Stimulated activated CD8-positive, alpha-beta memory T cell treated with anti-CD3 and anti-CD28 coated beads, Interleukin-15, amount 100 ng/mL, for 4 hours (primary cell): Measurements from ENCODE around the gene DMD.
"Not testable (repeated sequence)": the region's sequence is repeated elsewhere in the genome, so short reads cannot be mapped to it uniquely, and the experiment has no call there.

Experiments
- DNase-seq, 2 donors: peaks; one replicate each; pipeline ENCODE4 v3.0.0-alpha.2; 2020; ENCODE audit warnings: low read depth in 2 of 2

DMD gene

DNA sequence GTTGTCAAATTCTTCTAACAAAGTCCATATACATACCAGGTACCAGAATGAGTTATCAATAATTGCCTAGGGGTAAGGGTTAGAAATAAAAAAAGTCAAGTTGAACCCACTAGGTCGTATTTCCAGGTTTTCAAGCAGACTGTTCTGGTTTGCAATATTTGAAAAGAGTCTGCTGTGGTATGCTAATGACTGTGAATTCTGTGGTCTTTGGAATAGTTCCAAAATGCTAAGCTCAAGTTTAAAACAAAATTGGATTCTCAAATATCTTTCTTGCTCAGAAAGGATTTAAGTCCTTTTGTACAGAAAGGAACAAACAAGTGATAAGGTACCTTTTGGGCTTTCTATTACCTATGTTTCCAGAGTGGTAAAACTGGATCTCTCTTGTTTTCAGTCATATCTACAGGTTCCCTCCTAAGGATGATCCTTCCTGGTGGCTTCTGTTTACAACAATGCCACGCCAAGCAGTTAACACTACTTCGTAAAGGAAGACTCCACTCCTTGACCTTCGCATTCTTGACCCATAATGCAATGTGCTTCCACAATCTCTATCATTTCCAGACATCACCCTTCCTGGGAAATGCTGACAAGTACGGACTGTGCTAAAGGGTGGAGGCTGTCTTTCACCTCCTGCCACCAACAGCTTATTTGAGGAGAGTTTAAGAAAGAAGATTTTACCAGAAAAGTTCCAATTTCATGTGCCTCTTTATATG, 1607.8 kb downstream of the DMD start:
- DNase-seq: no peak

DNA sequence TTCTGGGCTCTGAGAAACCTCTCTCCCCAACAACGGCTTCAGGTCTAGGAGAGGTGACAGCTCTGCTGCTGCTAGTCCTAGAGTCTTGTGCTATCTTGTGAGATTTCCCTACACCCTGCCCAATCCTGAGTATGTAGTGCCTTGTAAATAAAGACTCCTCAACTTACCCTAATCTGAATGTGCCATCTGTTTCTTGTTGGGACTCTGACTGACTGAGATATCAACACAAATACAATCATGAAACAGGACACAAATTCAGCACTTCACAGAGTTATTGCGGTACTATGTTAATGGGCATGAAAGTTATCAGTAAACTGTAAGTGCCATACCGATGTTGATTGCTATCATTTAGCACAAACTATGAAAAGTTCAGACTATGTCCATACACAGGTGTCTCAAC, 1610.5 kb downstream of the DMD start:
- DNase-seq: no peak

DNA sequence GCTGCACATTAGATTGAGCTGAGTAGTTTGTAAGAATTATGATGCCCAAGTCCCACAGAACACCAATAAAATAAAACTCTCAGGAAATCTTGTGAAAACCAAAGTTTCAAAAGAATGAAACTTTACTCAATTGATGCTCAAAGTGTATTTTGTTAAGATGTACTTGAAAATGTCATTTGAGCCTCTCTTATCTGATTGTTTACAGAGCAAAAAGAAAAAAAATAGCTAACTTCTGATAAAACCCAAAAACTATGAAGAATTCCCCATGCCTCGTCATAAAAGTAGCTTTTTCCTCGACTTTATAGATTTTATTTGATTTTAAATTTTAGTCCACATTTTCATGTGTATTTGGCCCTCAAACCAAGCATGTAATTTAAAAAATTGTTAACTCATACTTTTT, 1618.0 kb downstream of the DMD start:
- no peak for DNase-seq

DNA sequence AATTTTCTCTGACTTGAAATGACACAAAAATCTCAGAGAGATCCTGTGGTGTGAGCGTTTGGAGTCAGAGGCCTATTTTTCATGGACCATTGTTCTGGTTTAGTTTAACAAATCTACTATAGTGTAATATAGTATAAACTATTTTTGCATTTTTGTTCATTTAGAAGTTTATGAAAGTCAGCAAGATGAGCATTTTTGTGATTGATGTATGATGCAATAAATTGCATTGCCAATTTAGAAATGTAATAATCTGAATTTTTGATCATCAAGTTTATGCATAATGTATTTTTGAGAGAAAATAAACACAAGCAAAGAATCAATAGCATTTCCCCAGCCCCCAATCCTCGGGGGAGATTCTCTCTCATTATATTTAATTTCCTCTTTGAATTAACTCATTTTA, 1620.0 kb downstream of the DMD start:
- DNase-seq: no peak

DNA sequence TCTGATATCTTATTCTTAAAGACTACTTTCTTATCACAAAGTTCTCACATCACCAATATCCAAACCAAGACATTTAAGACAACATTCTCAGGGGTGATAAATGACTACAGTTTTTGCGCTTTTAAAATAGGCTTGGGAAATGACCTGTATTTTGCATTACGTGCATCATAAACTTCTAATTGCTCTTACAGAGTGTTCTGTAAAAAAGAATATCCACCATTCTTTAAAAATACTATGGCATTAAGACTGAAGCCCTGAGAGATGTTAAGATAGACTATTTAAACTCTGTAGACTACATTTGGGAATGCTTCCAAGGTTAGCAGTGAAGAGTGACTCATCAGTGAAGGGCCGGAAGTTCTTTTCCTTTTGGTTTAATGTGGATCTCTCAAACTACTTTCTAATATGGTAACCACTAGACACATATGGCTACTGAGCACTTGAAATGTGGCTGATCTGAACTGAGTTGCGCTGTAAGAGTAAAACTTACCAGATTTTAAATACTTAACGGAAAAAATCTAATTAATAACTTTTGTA, 1620.7 kb downstream of the DMD start:
- DNase-seq: no peak

DNA sequence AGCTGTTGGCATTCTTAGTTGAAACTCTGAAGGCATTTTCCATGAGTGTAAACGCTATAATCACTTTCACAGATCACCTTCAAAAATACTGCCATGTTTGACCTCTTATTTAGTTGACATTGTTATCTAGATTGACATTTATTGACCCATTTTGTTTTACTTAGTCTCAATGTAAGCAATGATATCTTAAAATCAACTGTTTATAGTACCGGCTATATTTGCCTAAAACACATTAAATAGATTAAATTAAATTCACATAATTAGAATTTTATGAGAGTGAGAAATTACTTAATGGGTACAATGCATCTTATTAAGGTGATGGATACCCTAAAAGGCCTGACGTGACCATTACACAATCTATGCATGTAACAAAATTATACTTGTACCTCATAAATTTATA, 1621.8 kb downstream of the DMD start:
- no peak for DNase-seq

DNA sequence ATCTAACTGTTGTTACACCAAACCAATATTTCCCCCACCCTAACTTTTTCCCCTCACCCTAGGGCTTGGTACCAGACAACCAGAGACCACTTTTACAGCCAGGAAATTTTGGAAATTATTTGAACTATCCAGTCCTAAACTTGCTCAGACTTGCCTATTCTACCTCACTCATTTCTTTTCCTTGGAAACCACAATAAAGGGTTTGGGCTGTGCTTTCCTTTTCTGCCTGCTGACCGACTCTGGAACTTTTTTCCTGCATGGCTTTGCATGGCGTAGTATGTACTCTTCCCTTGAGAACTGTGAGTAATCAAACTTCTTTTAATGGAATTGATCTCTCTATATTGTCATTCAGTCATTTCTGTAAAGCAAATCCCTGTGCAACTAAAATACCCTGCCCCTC, 1623.0 kb downstream of the DMD start:
- no peak for DNase-seq

DNA sequence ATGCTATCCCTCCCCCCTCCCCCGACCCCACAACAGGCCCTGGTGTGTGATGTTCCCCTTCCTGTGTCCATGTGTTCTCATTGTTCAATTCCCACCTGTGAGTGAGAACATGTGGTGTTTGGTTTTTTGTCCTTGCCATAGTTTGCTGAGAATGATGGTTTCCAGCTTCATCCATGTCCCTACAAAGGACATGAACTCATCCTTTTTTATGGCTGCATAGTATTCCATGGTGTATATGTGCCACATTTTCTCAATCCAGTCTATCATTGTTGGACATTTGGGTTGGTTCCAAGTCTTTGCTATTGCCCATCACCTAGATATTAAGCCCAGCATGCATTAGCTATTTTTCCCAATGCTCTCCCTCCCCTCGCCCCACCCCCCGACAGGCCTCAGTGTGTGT, 1627.5 kb downstream of the DMD start:
- not testable (repeated sequence) for DNase-seq

DNA sequence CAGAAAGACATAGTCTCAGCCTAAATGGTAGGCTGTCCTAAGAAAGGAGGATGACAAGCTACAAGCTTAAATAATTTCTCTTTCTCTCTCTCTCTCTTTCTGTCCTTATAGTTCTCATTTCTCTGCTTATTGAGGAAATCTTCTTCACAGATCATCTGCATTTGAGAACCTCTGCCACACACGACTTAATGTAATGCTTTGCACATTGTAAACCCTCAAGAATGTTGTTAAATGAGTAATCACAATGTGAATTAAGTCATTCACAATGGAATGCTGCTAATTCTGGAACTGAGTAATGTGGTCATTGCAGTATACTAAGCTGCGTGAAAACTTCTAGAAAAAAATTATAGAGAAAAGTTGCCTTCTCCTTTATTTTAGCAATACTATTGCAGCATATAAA, 1630.6 kb downstream of the DMD start:
- no peak for DNase-seq

DNA sequence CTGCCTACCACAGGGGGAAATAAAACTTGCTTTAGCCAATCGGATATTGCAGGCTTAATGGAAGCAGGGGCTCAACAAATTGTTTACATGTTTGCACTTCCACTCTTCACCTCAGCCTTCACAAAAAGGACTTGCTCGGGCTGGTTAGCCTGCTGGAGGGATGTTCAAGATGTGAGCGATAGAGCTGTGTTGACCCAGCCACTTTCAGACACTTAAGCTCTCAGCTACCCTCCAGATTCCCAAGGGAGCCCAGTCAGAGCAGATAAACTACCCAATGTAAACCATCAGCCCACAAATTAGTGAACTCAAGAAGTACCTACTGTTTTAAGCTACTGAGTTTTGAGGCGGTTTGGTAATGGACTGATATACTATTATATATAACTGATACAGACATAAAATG, 1631.1 kb downstream of the DMD start:
- DNase-seq: no peak

DNA sequence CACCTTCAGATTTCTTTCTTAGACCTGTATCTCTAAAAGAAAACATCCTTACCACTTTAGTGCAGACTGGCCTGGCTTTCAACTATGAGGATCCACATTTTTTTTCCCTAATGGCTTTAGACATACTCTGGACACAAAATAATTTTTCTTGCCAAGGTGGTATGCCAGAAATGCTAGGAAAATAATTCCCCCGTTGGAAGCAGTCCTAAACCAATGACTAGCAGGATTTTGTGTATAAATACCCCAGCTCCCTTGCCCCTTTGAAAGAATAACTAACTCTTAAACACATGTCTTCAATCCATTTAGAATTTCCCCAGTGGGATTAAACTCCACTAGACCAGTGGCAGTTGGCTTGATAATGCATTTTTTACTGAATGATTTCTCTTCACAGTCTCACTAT, 1639.0 kb downstream of the DMD start:
- no peak for DNase-seq

DNA sequence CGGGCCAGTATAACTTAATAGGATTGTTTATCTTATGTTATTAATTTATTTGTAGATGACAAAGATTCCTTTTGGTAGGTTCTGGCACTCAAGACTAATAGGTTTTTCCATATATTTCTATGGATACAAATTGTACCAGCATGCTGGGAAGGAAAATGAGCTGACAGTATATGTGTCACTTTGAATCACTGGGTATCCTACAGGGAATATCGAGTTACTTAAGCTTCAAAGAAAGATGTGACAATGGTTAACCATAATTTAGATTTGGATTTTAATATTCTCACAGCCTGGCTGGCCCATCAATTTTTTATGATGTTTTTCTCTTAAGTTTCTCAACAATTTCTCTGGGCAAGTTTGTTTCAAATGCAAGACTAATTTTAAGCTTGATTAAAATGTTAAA, 1640.7 kb downstream of the DMD start:
- no peak for DNase-seq

DNA sequence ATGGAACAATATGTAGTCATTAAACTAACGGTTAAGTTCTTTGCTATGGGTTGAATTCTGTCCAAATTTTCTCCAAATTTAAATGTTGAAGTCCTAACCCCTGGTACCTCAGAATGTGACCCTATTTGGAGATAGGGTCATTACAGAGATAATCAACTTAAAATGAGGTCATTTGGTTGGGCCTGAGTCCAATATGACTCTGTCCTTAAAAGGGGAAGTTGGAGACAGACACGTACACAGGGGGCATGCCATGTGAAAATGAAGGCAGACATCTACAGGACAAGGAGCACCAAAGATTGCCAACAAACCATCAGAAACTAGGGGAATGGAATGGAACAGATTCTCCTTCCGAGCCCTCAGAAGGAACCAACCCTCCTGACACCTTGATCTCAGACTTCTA, 1647.6 kb downstream of the DMD start:
- DNase-seq: no peak

DNA sequence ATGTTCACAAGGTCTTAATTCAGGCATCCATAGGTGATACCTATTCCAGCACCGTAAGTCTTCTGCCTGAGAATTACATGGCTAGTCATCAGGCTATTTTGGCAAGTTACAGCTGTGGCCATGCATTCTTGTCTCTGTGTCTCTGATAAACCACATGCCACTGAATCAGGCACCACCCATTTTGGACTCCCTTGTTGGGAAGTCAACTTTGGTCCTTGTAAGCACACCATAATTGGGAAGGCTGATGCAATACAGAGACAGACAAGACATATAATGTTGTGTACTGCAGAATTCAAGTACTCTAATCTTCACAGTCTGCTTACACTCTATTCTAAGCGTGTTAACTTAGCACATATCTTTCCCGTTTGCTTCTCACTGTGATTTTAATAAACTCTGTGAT, 1655.8 kb downstream of the DMD start:
- DNase-seq: no peak

DNA sequence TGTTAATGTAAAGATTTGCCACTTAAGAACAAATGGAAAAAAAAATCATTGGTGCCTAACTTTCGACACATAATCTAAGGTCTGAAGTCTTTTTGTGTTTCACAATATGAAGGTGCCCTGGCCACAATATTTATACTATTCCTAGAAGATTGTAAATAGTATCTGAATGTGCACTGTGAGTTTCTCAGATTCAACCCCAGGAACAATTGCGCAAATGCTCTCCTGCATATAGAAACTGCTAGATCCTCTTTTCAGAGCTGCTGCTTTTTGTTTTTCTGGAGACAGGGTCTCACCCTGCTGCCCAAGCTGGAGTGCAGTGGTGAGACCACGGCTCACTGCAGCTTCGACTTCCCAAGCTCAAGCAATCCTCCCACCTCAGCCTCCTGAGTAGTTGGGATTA, 1659.4 kb downstream of the DMD start:
- no peak for DNase-seq

DNA sequence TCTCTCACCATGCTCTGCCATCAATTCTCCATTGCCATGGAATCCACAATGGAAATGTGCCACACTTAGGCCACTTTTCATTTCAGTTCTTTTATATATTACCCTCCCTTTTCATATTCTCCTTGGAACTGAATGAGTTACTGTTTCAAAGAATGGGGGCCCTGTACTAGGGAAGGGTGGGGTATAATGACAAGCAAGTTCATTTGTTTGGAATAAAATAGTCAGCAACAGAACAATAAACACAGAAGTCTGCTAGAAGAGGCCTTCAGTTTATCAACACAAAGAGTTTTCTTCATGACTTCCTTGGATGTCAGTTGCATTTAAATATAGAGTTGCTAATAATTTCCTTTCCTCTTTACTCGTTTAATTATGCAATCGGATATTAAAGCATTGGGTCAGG, 1661.2 kb downstream of the DMD start:
- DNase-seq: no peak

DNA sequence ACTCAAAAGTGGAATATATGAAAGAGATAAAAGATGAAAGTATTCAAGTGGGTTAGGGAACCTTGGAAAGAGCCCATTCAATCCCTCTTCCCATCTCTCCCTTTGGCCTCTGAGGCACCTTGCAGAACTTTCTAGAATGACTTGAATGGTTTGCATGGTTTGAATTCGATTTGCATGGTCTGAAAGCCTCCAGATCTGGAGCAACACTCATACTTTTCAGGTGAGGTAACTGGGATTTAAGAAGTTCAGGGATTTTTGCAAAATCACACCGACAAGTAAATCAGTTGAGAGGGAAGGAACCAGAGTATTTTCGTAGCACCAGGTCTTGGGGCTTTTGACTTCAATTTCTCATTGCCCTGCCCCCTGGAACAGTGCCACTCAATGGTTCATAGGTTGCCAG, 1663.5 kb downstream of the DMD start:
- DNase-seq: no peak

DNA sequence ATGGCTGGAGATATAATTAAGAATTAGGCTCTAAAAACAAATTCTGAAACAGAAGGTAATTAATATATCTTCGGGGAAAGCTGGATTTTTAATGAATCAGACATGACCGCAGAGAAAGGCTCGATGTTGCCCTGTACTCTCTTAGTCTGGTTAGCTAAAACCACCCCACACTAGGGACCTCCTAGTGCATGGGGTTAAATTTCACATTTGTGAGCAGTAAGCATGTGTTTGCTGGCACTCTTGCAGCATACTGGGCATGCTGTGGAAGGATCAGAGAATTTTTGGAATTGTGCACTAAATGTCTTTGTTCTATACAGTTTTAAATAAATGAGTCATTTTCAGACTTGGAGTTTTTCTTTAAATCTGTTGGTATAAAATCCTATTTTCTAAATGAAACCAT, 1663.9 kb downstream of the DMD start:
- no peak for DNase-seq

DNA sequence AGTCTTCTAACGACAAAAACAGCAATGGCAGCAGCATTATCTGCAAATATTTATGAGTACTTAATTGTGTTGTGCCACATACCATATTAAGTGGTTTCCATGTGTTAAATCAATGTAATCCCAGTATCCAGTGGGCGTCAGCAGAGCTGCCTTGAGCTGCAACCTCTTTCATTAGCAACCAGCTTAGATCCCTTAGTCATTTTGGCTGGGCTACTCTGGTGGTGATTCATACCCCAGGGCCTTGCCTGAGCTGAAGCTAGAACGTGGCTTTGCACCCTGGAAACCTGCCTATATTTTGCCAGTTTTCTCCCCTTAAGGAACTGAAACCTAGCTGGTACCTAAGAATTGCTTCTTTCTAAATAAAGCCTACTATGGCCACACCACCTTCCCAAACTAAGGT, 1665.2 kb downstream of the DMD start:
- DNase-seq: no peak

DNA sequence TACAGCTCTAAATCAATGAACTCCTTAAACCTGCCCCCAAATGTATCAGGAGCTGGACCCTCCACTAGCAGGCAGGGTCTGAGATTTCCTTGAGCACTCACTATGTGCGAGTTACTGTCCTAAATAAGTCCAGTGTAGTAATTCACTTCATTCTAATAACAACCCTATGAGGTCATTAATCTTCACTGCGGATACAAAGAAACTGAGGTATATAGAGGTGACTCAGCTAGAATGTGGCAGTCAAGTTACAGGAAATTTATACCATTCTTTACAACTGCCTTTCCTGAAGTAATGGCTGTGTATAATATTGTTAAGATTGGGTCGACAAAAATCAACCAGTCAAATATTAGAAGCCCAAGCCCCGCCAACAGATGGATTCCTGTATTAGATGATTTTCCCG, 1665.6 kb downstream of the DMD start:
- DNase-seq: no peak

DNA sequence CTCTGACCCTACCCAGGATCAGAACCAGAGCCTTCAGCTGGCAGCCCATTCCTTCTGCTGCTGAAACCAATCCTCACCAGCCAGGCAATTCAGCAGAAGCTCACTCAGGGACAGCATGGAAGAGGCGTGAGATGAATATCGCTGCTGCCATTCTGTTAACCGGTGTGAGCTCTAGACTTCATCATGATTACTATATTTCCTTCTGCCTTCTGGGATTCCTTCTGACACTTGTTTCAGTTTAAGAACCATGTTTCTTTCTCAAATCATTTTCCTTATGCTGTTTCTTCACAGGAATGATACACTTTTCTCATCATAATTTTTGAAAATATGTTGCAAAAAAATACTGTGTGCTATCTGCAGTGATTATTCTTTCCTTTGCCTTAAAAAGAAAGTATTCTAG, 1666.2 kb downstream of the DMD start:
- no peak for DNase-seq

DNA sequence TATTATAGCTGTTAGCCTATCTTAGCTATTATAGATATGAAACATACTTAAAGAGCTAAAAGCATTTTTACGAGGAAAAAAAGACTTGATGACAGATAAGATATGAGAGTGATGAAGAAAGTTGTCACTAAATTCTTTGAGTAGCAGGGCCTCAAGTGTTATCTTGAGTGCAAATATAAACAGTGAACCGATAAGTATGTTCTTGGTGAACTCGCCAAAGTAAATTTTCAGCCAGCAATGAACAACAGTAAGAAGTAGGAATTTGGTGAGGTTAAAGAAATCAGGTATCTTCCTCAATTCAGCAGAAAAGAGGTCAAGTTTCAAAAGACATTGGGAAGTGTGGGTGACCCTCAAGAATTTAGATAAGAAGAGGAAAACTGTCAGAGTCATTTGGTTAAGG, 1667.7 kb downstream of the DMD start:
- DNase-seq: no peak

DNA sequence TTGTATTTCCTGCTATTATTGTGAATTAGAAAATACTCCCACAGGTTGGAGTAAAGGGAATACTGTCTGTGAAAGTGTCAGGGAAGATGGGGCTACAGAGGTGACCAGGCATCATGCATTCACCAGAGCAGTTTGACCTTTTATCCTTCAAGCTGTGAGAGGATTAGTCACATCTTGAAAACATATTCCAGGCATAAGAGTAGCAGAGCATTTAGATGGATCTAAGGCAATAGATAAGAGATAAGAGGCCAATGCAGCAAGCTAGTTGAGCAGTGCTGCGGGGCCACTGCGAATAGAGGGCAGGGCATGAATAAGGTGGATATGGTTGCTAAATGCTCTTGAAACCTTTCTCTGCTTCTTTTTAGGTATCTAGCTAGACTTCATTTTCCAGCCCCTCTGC, 1668.8 kb downstream of the DMD start:
- no peak for DNase-seq

DNA sequence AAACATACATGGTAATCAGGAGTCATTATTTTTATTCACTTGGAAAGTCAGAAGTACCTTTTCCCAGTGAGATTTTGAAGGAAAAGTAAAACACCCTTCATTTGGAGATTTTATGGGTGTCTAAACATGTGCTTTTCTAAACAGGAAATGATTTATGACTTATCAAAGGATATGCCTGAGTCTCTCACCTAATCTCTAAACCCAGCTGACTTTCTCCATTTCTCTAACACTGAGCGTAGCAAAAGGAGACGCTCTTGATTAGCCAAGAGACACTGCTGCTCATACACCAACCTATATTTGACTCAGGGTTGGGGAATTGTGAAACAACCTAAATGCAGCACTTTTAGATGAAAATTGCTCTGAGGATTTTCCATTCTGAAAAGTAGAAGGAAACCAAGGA, 1671.0 kb downstream of the DMD start:
- no peak for DNase-seq
